ENCODE data around the gene TRPV3.
"Not testable (repeated sequence)": the region's sequence is repeated elsewhere in the genome, so short reads cannot be mapped to it uniquely, and the experiment has no call there.

The TRPV3 gene

GRCh38 chr17:3471599-3471998, 86.0 kb downstream of the TRPV3 start, which contains the start of gene SPATA22:
TSS of gene SPATA22 (minus strand) at chr17:3471819. CDS start at chr17:3469325, 2,494 bp downstream.
- DNase-seq (ENCODE audit: extremely low read depth, low read depth) = no peak
- TF ChIP-seq CTCF (IDR thresholded peaks at IDR 0.05; ENCODE audit: low read depth, low read length) = no peak

GRCh38 chr17:3469529-3469928, 88.1 kb downstream of the TRPV3 start:
- no peak for TF ChIP-seq CTCF (IDR thresholded peaks at IDR 0.05; ENCODE audit: low read depth, low read length)
- no peak for DNase-seq (ENCODE audit: extremely low read depth, low read depth)

GRCh38 chr17:3466355-3466754, 91.3 kb downstream of the TRPV3 start:
- DNase-seq (ENCODE audit: extremely low read depth, low read depth) = not testable (repeated sequence)
